OCI-LY1 (cell line): ENCODE measurements around the gene CXCL17.

Experiments
- EZH2 ChIP-seq: fragments of 200-600 bp; sonication (generic), shearing (Covaris generic); IDR thresholded peaks from 2 replicates; pipeline ENCODE4 v1.8.0; 2017; ENCODE audit warnings: borderline replicate concordance, mixed run types, mild to moderate bottlenecking, antibody characterized with exemption, low read length, moderate library complexity, mixed read lengths
- TF ChIP-seq, protein P1 (sequence below): fragments of 200-600 bp; sonication (generic), shearing (Covaris generic); IDR thresholded peaks from 2 replicates; pipeline ENCODE4 v1.5.1; 2017; ENCODE audit warnings: mild to moderate bottlenecking, antibody characterized with exemption, low read length, moderate library complexity, mixed read lengths

- TF ChIP-seq, protein P1, sequence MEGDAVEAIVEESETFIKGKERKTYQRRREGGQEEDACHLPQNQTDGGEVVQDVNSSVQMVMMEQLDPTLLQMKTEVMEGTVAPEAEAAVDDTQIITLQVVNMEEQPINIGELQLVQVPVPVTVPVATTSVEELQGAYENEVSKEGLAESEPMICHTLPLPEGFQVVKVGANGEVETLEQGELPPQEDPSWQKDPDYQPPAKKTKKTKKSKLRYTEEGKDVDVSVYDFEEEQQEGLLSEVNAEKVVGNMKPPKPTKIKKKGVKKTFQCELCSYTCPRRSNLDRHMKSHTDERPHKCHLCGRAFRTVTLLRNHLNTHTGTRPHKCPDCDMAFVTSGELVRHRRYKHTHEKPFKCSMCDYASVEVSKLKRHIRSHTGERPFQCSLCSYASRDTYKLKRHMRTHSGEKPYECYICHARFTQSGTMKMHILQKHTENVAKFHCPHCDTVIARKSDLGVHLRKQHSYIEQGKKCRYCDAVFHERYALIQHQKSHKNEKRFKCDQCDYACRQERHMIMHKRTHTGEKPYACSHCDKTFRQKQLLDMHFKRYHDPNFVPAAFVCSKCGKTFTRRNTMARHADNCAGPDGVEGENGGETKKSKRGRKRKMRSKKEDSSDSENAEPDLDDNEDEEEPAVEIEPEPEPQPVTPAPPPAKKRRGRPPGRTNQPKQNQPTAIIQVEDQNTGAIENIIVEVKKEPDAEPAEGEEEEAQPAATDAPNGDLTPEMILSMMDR, result no peak
- no peak for TF ChIP-seq EZH2
Measured at GRCh38 chr19:42394751-42395150, 48.0 kb downstream of the CXCL17 start.
